SK-N-SH (cell line): ENCODE data around the gene ALPG. TPM values are rescaled to one million over a fixed set of nuclear protein-coding genes. Genes with fewer than 3 reads are reported as not detected.

Experiments
- CTCF ChIA-PET: fragments of 300-600, 350-600 bp; formaldehyde crosslinking; extraction: SDS; loops from one replicate; lab custom pipeline; 2021; lab: Yijun Ruan, JAX
- POLR2A ChIA-PET: fragments of 350-600 bp; sonication (Branson Sonifier 250); formaldehyde crosslinking; extraction: SDS; loops from one replicate; lab custom pipeline; 2020; ENCODE audit warnings: antibody characterized with exemption, inconsistent platforms; lab: Yijun Ruan, JAX
- DNase-seq: peaks from one replicate; pipeline ENCODE4 v3.0.0; 2012
- H2AFZ ChIP-seq: fragments of 200-600 bp; sonication (generic); 2 replicates; pipeline ENCODE4 v1.8.1; 2016; ENCODE audit warnings: antibody characterized with exemption, mild to moderate bottlenecking, low read depth
- H3F3A ChIP-seq: fragments of 200-600 bp; sonication (generic); replicated peaks from 2 replicates; pipeline ENCODE3; 2016; ENCODE audit warnings: antibody characterized with exemption, mild to moderate bottlenecking; ENCODE audit not compliant: insufficient read depth
- H3K27ac ChIP-seq, 2 experiments: fragments of 200-500 bp in 1 of 2; fragments of 200-600 bp in 1 of 2; sonication (Bioruptor generic) in 1 of 2; sonication (generic), shearing (Covaris generic) in 1 of 2; 2 replicates each; pipeline versions ENCODE4 v1.5.1 to v1.6.1; 2014 to 2016; ENCODE audit warnings: low read depth in 2 of 2, inconsistent platforms in 1 of 2, low read length in 1 of 2, mild to moderate bottlenecking in 1 of 2, mixed read lengths in 1 of 2
- H3K27me3 ChIP-seq: fragments of 200-600 bp; sonication (generic), shearing (Covaris generic); 2 replicates; pipeline ENCODE4 v1.6.1; 2016; ENCODE audit warnings: mixed run types; ENCODE audit not compliant: insufficient read depth
- H3K36me3 ChIP-seq, 2 experiments: fragments of 200-500 bp in 1 of 2; fragments of 200-600 bp in 1 of 2; sonication (Bioruptor generic) in 1 of 2; sonication (generic) in 1 of 2; replicated peaks in 1 of 2; 2 replicates each; pipeline versions ENCODE3 to v1.5.1; 2014 to 2016; ENCODE audit warnings: low read length in 1 of 2, mild to moderate bottlenecking in 1 of 2; ENCODE audit not compliant: insufficient read depth in 2 of 2, control insufficient read depth in 1 of 2
- H3K4me1 ChIP-seq, 2 experiments: fragments of 200-500 bp in 1 of 2; fragments of 200-600 bp in 1 of 2; sonication (Bioruptor generic) in 1 of 2; sonication (generic), shearing (Covaris generic) in 1 of 2; 2 replicates each; pipeline versions ENCODE4 v1.5.1 to v1.6.1; 2014 to 2016; ENCODE audit warnings: low read depth in 1 of 2, low read length in 1 of 2, mixed run types in 1 of 2; ENCODE audit not compliant: insufficient read depth in 2 of 2, control insufficient read depth in 1 of 2
- H3K4me2 ChIP-seq: fragments of 200-600 bp; sonication (generic), shearing (Covaris generic); 2 replicates; pipeline ENCODE4 v1.6.1; 2017; ENCODE audit warnings: mixed run types
- H3K4me3 ChIP-seq, 2 experiments: fragments of 200-500 bp in 1 of 2; fragments of 200-600 bp in 1 of 2; sonication (Bioruptor generic) in 1 of 2; sonication (generic), shearing (Covaris generic) in 1 of 2; 2 replicates each; pipeline versions ENCODE4 v1.5.1 to v1.8.1; 2014 to 2016; ENCODE audit warnings: low read depth in 2 of 2, inconsistent platforms in 1 of 2, low read length in 1 of 2, mild to moderate bottlenecking in 1 of 2, mixed read lengths in 1 of 2, moderate library complexity in 1 of 2
- H3K79me2 ChIP-seq: fragments of 200-600 bp; sonication (generic); 2 replicates; pipeline ENCODE4 v1.8.1; 2017; ENCODE audit warnings: mild to moderate bottlenecking; ENCODE audit not compliant: insufficient read depth
- H3K9ac ChIP-seq: fragments of 200-600 bp; sonication (generic); 2 replicates; pipeline ENCODE4 v1.6.1; 2017; ENCODE audit warnings: mixed run types
- H3K9me2 ChIP-seq: fragments of 200-600 bp; sonication (generic); 2 replicates; pipeline ENCODE4 v1.6.1; 2017; ENCODE audit warnings: mixed run types
- H3K9me3 ChIP-seq: fragments of 200-600 bp; sonication (generic); 2 replicates; pipeline ENCODE4 v1.6.1; 2017; ENCODE audit warnings: mixed run types, mild to moderate bottlenecking, moderate library complexity
- H4K20me1 ChIP-seq: fragments of 200-600 bp; sonication (generic); 2 replicates; pipeline ENCODE4 v1.6.1; 2017; ENCODE audit warnings: mild to moderate bottlenecking, mixed run types; ENCODE audit not compliant: insufficient read depth
- GABPA ChIP-seq: IDR thresholded peaks from 2 replicates; pipeline ENCODE4 v1.4.0; 2012; ENCODE audit warnings: low read depth, mild to moderate bottlenecking
- GATA2 ChIP-seq: sonication (generic); formaldehyde crosslinking; IDR thresholded peaks from 2 replicates; pipeline ENCODE4 v1.5.0; 2020; ENCODE audit warnings: mild to moderate bottlenecking, missing genetic modification reagents
- IRF3 ChIP-seq: fragments of 150-350 bp; IDR thresholded peaks from 2 replicates; pipeline ENCODE4 v1.6.1; 2016; ENCODE audit warnings: mild to moderate bottlenecking, low read depth, low read length
- JUND ChIP-seq: IDR thresholded peaks from 2 replicates; pipeline ENCODE4 v1.4.0; 2012
- MXI1 ChIP-seq: IDR thresholded peaks from 2 replicates; pipeline ENCODE4 v1.6.1; 2012; ENCODE audit warnings: mild to moderate bottlenecking, low read depth, low read length, improper control_type of control experiment
- PBX3 ChIP-seq: IDR thresholded peaks from 2 replicates; pipeline ENCODE4; 2012
- POLR2AphosphoS5 ChIP-seq: IDR thresholded peaks from 2 replicates; pipeline ENCODE4 v1.6.1; 2012; ENCODE audit warnings: low read depth, low read length
- REST ChIP-seq: IDR thresholded peaks from 2 replicates; pipeline ENCODE4 v1.6.1; 2012; ENCODE audit warnings: mild to moderate bottlenecking, low read depth, low read length, moderate library complexity
- SIN3A ChIP-seq: IDR thresholded peaks from 2 replicates; pipeline ENCODE4 v1.6.1; 2012; ENCODE audit warnings: low read depth, mild to moderate bottlenecking, low read length, moderate library complexity, borderline replicate concordance
- USF2 ChIP-seq: fragments of 150-350 bp; IDR thresholded peaks from 2 replicates; pipeline ENCODE4 v1.6.1; 2017; ENCODE audit warnings: antibody characterized with exemption, low read length, low read depth, borderline replicate concordance
- WGBS: methylation state at CpG from one replicate; pipeline ENCODE4 v1.1.6; 2017; ENCODE audit warnings: low lambda C conversion rate; 5-methylcytosine and 5-hydroxymethylcytosine counted together
- polyA plus RNA-seq, 3 experiments: library from polyadenylated mRNA; depleted of rRNA; stranded (reverse); fragments of >200 nt; gene quantifications; 2 replicates each; pipeline ENCODE4 v1.2.3, GENCODE V29; 2012

Gene ALPG
- not detected in 2 replicates for polyA plus RNA-seq (2012; rRNA removed)
- not detected in 2 replicates for polyA plus RNA-seq (2012; cell fraction: cytosol; rRNA removed)
- polyA plus RNA-seq (2012; cell fraction: nucleus; rRNA removed), result not detected in 2 replicates

- Histone ChIP-seq H3K4me3 (no peak within 1 kb of the TSS), H4K20me1 (no peaks in the 10 kb centered on the region), H3K4me1 (no peaks in the 10 kb centered on the region), H3K27ac (no peak within 1 kb of the TSS), H3K9me3 (no peaks in the 10 kb centered on the region), H3K9me2 (no peaks in the 10 kb centered on the region), H3K79me2 (no peaks in the 10 kb centered on the region), H3F3A (no peaks in the 10 kb centered on the region), H3K9ac (no peak within 1 kb of the TSS), H3K4me2 (no peak within 1 kb of the TSS)
- ChIA-PET CTCF (interaction anchor here (0.9 kb wide), 1 partner anchor 32 kb away, joined by 3 read pairs; no protein-coding TSS in a partner anchor), POLR2A (no interaction called here)
- 73% methylated on average over 13 of the region's 17 CpGs for WGBS
- TF ChIP-seq MXI1 (no peak), SIN3A (no peak), REST (no peak), GABPA (no peak), POLR2AphosphoS5 (no peak), IRF3 (no peak), GATA2 (CRISPR knock-in tag) (no peak), JUND (no peak), USF2 (no peak), PBX3 (no peak)
- TF ChIP-seq, all 33 proteins: peak for 0
- DNase-seq, result no peak
- no peak within 1 kb of the TSS for H2AFZ ChIP-seq
- H3K36me3 ChIP-seq, result no peaks in the 10 kb centered on the region
- peaks cover 25% of the 10 kb centered on the region for H3K27me3 ChIP-seq
Measured at GRCh38 chr2:232406556-232407310, at the start of gene ALPG. Gene ALPG (plus strand): TSS chr2:232406844. CDS start chr2:232406895, 51 bp downstream.
